IPS-18a (cell line): Measurements from ENCODE around the gene AMY1A.
"Not testable (repeated sequence)": the region's sequence is repeated elsewhere in the genome, so short reads cannot be mapped to it uniquely, and the experiment has no call there.

Experiments
- H3K27ac ChIP-seq: one replicate; pipeline ENCODE4 v1.5.1; 2013; ENCODE audit warnings: low read length
- H3K27me3 ChIP-seq: one replicate; pipeline ENCODE4 v1.6.1; 2013; ENCODE audit warnings: mild to moderate bottlenecking, low read length; ENCODE audit not compliant: control insufficient read depth, insufficient read depth
- H3K36me3 ChIP-seq: one replicate; pipeline ENCODE4 v1.6.1; 2013; ENCODE audit warnings: low read depth, low read length; ENCODE audit not compliant: control insufficient read depth
- H3K4me1 ChIP-seq: one replicate; pipeline ENCODE4 v1.6.1; 2013; ENCODE audit warnings: low read depth, low read length; ENCODE audit not compliant: control insufficient read depth
- H3K4me3 ChIP-seq: one replicate; pipeline ENCODE4 v1.5.1; 2013; ENCODE audit warnings: low read length
- H3K9ac ChIP-seq: one replicate; pipeline ENCODE4 v1.6.1; 2013; ENCODE audit warnings: mild to moderate bottlenecking, low read length, moderate library complexity
- H3K9me3 ChIP-seq: one replicate; pipeline ENCODE4 v1.6.1; 2013; ENCODE audit warnings: low read depth, low read length; ENCODE audit not compliant: control insufficient read depth

Gene AMY1A

GRCh38 chr1:103700669-103701068 is 45.1 kb downstream of the AMY1A start:
- not testable (repeated sequence) for H3K36me3 ChIP-seq, H3K9ac ChIP-seq

GRCh38 chr1:103701256-103701655 is 45.7 kb downstream of the AMY1A start:
- H3K27ac ChIP-seq, H3K27me3 ChIP-seq, H3K4me3 ChIP-seq: not testable (repeated sequence)

More at GRCh38 chr1:103700669-103701068, 45.1 kb downstream of the AMY1A start:
- not testable (repeated sequence) for H3K27me3 ChIP-seq, H3K4me3 ChIP-seq, H3K27ac ChIP-seq, H3K4me1 ChIP-seq, H3K9me3 ChIP-seq

GRCh38 chr1:103707670-103708069 is 52.1 kb downstream of the AMY1A start:
- not testable (repeated sequence) for H3K36me3 ChIP-seq, H3K4me1 ChIP-seq, H3K9me3 ChIP-seq, H3K27ac ChIP-seq, H3K27me3 ChIP-seq, H3K9ac ChIP-seq, H3K4me3 ChIP-seq

More at GRCh38 chr1:103701256-103701655, 45.7 kb downstream of the AMY1A start:
- H3K9ac ChIP-seq, H3K4me1 ChIP-seq, H3K36me3 ChIP-seq, H3K9me3 ChIP-seq: not testable (repeated sequence)

- not testable (repeated sequence) for H3K27me3 ChIP-seq, H3K9me3 ChIP-seq, H3K36me3 ChIP-seq, H3K27ac ChIP-seq, H3K4me3 ChIP-seq, H3K9ac ChIP-seq, H3K4me1 ChIP-seq
Measured at GRCh38 chr1:103710381-103710780, 54.8 kb downstream of the AMY1A start.
